Nephron (organoid): Measurements from ENCODE around the gene MTCH1.
A peak's percentile ranks its signal among the peaks of the same experiment; 100 is the strongest.

Experiments
- H3K27ac Mint-ChIP-seq, 3 experiments: 2 replicates each; pipeline ENCODE4 v1.8.0; 2020; ENCODE audit warnings: mixed read lengths in 3 of 3, mild to moderate bottlenecking in 2 of 3, moderate library complexity in 1 of 3
- H3K27me3 Mint-ChIP-seq: 2 replicates; pipeline ENCODE4 v1.8.0; 2021; ENCODE audit warnings: low read depth, mild to moderate bottlenecking, moderate library complexity, mixed read lengths
- H3K36me3 Mint-ChIP-seq: 2 replicates; pipeline ENCODE4 v1.8.0; 2020; ENCODE audit warnings: low read depth, mixed read lengths
- H3K4me1 Mint-ChIP-seq: 2 replicates; pipeline ENCODE4 v1.8.0; 2020; ENCODE audit warnings: mixed read lengths
- H3K4me3 Mint-ChIP-seq, 3 experiments: 2 replicates each; pipeline ENCODE4 v1.8.0; 2020; ENCODE audit warnings: mild to moderate bottlenecking in 3 of 3, mixed read lengths in 3 of 3, moderate library complexity in 2 of 3
- H3K9me3 Mint-ChIP-seq: 2 replicates; pipeline ENCODE4 v1.8.0; 2020; ENCODE audit warnings: mixed read lengths
- CTCF ChIP-seq, 3 experiments: fragments of 200-600 bp; sonication (generic); IDR thresholded peaks; one replicate each; pipeline ENCODE4 v1.5.0; 2021; ENCODE audit warnings: antibody characterized with exemption in 3 of 3; ENCODE audit not compliant: unreplicated experiment in 3 of 3

The MTCH1 gene

DNA sequence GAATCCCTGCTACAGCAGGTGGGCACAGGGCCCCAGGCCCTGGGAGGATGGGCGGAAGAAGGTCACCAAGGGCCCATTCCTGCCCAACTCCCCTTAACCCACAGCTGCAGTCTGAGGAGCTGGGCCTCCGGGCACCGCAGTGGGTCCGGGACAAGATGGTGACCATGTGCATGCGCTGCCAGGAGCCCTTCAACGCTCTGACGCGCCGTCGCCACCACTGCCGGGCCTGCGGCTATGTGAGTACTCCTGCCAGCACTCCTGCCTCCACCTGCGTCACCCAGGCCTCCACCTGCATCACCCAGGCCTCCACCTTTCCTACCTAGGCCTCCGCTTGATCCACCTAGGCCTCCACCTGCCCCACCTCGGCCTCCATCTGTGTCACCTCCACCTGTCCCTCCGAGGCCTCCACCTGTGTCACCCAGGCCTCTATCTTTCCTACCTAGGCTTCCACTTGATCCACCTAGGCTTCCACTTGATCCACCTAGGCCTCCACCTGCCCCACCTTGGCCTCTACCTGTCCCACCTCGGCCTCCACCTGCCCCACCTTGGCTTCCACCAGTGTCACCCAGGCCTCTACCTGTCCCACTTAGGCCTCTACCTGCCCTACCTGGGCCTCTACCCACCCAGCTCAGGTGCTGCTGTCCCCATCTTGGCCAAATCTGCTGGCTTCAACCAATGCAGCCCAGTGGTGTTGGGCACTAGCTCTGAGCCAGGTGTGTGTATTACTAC is 36.3 kb upstream of the MTCH1 start:
- Mint-ChIP-seq H3K27me3 (peaks cover 9% of the 10 kb centered on the region), H3K4me3 (no peak overlapping the region), H3K9me3 (no peaks in the 10 kb centered on the region), H3K36me3 (no peaks in the 10 kb centered on the region), H3K27ac (peak overlapping the region in 1 of 3 experiments; percentile 19), H3K4me1 (peaks cover 19% of the 10 kb centered on the region)
- TF ChIP-seq CTCF (IDR thresholded peaks at IDR 0.05; ENCODE audit: unreplicated experiment in 3 of 3): no peak

- Mint-ChIP-seq H3K4me1 (peaks cover 19% of the 10 kb centered on the region), H3K9me3 (no peaks in the 10 kb centered on the region), H3K36me3 (no peaks in the 10 kb centered on the region), H3K4me3 (no peak overlapping the region), H3K27me3 (peaks cover 9% of the 10 kb centered on the region), H3K27ac (peak overlapping the region in 2 of 3 experiments; percentile 19 to 20)
- TF ChIP-seq CTCF (IDR thresholded peaks at IDR 0.05; ENCODE audit: unreplicated experiment in 3 of 3): peak; percentile 42 to 46 (median 46)
Observed at GRCh38 chr6:37021356-37022129, 35.5 kb upstream of the MTCH1 start.

GRCh38 chr6:37020812-37021211 is 34.8 kb upstream of the MTCH1 start:
- H3K27ac Mint-ChIP-seq: peak overlapping the region in 1 of 3 experiments; percentile 13
- no peaks in the 10 kb centered on the region for H3K9me3 Mint-ChIP-seq
- no peak for TF ChIP-seq CTCF (IDR thresholded peaks at IDR 0.05; ENCODE audit: unreplicated experiment in 3 of 3)
- no peak overlapping the region for H3K4me3 Mint-ChIP-seq
- no peaks in the 10 kb centered on the region for H3K36me3 Mint-ChIP-seq
- H3K27me3 Mint-ChIP-seq: peaks cover 9% of the 10 kb centered on the region
- H3K4me1 Mint-ChIP-seq: peaks cover 19% of the 10 kb centered on the region

- no peaks in the 10 kb centered on the region for H3K36me3 Mint-ChIP-seq
- peaks cover 9% of the 10 kb centered on the region for H3K27me3 Mint-ChIP-seq
- H3K27ac Mint-ChIP-seq: peak overlapping the region in 1 of 3 experiments; percentile 60
- H3K4me1 Mint-ChIP-seq: peaks cover 19% of the 10 kb centered on the region
- H3K4me3 Mint-ChIP-seq: no peak overlapping the region
- no peak for TF ChIP-seq CTCF (IDR thresholded peaks at IDR 0.05; ENCODE audit: unreplicated experiment in 3 of 3)
- no peaks in the 10 kb centered on the region for H3K9me3 Mint-ChIP-seq
Observed at GRCh38 chr6:37020381-37020780, 34.4 kb upstream of the MTCH1 start.

DNA sequence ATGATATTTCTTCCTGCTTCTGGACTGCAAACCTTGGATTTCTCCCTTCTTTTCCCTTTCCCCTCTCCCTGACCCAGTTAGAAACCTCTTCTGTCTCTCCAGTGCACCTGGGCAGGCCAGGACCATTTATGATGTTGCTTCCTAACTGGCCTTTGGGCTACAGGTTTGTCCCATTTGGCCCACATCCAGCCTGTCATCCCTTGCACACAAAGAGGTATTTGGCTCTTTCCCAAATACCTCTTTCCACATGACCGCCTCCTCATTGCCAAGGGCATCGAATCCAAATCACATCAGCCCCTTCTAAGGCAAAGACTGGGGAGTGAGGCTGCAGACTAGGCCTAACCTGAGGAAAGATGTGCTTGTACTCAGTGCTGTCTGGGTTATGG is 33.1 kb upstream of the MTCH1 start:
- Mint-ChIP-seq H3K9me3 (no peaks in the 10 kb centered on the region), H3K36me3 (no peaks in the 10 kb centered on the region), H3K4me3 (no peak overlapping the region), H3K27ac (peak overlapping the region in 2 of 3 experiments; percentile 17 to 77), H3K27me3 (peaks cover 9% of the 10 kb centered on the region), H3K4me1 (peaks cover 19% of the 10 kb centered on the region)
- no peak for TF ChIP-seq CTCF (IDR thresholded peaks at IDR 0.05; ENCODE audit: unreplicated experiment in 3 of 3)
